IgD-negative memory B cell (primary cell): ENCODE data around the gene OTUB1. TPM values are rescaled to one million over a fixed set of nuclear protein-coding genes. Genes with fewer than 3 reads are reported as not detected.

Experiments
- H3K27ac Mint-ChIP-seq, 3 donors: one replicate each; pipeline ENCODE4 v1.8.0; 2020 to 2022; ENCODE audit warnings: mild to moderate bottlenecking in 3 of 3, mixed read lengths in 3 of 3, moderate library complexity in 1 of 3
- H3K27me3 Mint-ChIP-seq: one replicate; pipeline ENCODE4 v1.8.0; 2021; ENCODE audit warnings: mixed read lengths
- H3K36me3 Mint-ChIP-seq: one replicate; pipeline ENCODE4 v1.8.0; 2020; ENCODE audit warnings: mild to moderate bottlenecking, mixed read lengths
- H3K4me1 Mint-ChIP-seq, 3 donors: one replicate each; pipeline ENCODE4 v1.8.0; 2020 to 2022; ENCODE audit warnings: mixed read lengths in 3 of 3, mild to moderate bottlenecking in 1 of 3
- H3K4me3 Mint-ChIP-seq, 4 donors: one replicate each; pipeline ENCODE4 v1.8.0; 2020 to 2022; ENCODE audit warnings: mild to moderate bottlenecking in 4 of 4, mixed read lengths in 4 of 4, moderate library complexity in 3 of 4
- H3K9me3 Mint-ChIP-seq, 3 donors: one replicate each; pipeline ENCODE4 v1.8.0; 2020 to 2021; ENCODE audit warnings: mixed read lengths in 3 of 3, mild to moderate bottlenecking in 1 of 3
- polyA plus RNA-seq: library from polyadenylated mRNA; unstranded; fragments of 300-500 nt; fragmentation: Illumina TruSeq; gene quantifications from one replicate; pipeline ENCODE4 v1.2.3, GENCODE V29; 2021

The OTUB1 gene
- polyA plus RNA-seq, 1 donor from 2014 or later, result 117 TPM

GRCh38 chr11:63996512-63996911 is 10.3 kb downstream of the OTUB1 start:
- H3K4me3 Mint-ChIP-seq, result no peak overlapping the region
- H3K9me3 Mint-ChIP-seq, result no peaks in the 10 kb centered on the region
- peaks cover 3% of the 10 kb centered on the region for H3K36me3 Mint-ChIP-seq
- H3K4me1 Mint-ChIP-seq, result peaks cover 0 to 10% (median 9%) of the 10 kb centered on the region in 3 donors
- H3K27me3 Mint-ChIP-seq, result no peaks in the 10 kb centered on the region
- H3K27ac Mint-ChIP-seq, result no peak overlapping the region

DNA sequence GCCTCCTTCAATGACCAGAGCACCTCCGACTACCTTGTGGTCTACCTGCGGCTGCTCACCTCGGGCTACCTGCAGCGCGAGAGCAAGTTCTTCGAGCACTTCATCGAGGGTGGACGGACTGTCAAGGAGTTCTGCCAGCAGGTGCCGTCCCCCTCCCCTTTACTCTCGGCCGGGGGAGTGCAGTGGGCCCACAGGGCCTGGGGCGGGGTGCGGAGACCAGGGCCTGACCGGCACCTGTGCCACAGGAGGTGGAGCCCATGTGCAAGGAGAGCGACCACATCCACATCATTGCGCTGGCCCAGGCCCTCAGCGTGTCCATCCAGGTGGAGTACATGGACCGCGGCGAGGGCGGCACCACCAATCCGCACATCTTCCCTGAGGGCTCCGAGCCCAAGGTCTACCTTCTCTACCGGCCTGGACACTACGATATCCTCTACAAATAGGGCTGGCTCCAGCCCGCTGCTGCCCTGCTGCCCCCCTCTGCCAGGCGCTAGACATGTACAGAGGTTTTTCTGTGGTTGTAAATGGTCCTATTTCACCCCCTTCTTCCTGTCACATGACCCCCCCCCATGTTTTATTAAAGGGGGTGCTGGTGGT is 11.0 kb downstream of the OTUB1 start:
- Mint-ChIP-seq H3K4me3 (peak overlapping the region in 1 of 4 donors; percentile 26), H3K4me1 (peaks cover 0 to 8% (median 7%) of the 10 kb centered on the region in 3 donors), H3K27ac (peak overlapping the region in 1 of 3 donors; percentile 77), H3K27me3 (no peaks in the 10 kb centered on the region), H3K36me3 (peaks cover 3% of the 10 kb centered on the region), H3K9me3 (no peaks in the 10 kb centered on the region)

DNA sequence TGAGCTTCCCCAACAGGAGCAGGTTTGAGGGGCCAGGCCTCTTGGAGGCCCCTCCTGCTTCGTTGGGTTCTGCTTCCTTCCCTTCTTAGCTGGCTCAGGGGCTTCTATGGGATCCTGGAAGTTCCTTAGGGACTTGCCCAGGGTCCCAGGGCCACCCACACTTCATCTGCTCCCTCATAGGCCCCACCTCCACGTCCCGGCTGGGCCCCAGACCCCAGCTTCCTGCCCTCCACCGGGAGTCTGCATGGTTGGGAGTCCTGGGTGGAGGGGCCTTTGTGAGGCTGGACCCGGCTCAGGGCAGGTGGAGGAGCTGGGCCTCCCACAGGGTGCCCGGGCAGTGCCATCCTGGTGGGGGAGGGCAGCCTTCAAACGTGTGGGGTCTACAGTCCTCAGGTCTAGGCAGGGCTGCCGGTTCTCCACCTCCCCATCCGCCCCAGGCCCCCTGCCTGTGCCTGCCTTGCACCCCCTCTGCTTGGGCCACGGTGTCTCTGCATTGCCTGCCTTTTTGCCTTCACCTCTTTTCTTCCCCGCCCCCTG is 11.6 kb downstream of the OTUB1 start:
- Mint-ChIP-seq H3K27me3 (no peaks in the 10 kb centered on the region), H3K4me3 (peak overlapping the region in 1 of 4 donors; percentile 26), H3K36me3 (peaks cover 3% of the 10 kb centered on the region), H3K27ac (peak overlapping the region in 1 of 3 donors; percentile 77), H3K4me1 (peaks cover 0 to 8% (median 7%) of the 10 kb centered on the region in 3 donors), H3K9me3 (no peaks in the 10 kb centered on the region)

- peaks cover 0 to 3% (median 2%) of the 10 kb centered on the region in 3 donors for H3K4me1 Mint-ChIP-seq
- H3K27ac Mint-ChIP-seq, result no peak overlapping the region
- H3K27me3 Mint-ChIP-seq, result no peaks in the 10 kb centered on the region
Measured at GRCh38 chr11:63998558-63999348, 12.5 kb downstream of the OTUB1 start.

GRCh38 chr11:63999349-64000025 is 13.2 kb downstream of the OTUB1 start:
- Mint-ChIP-seq H3K9me3 (no peaks in the 10 kb centered on the region), H3K4me1 (peaks cover 0 to 3% (median 2%) of the 10 kb centered on the region in 3 donors), H3K36me3 (peaks cover 3% of the 10 kb centered on the region), H3K4me3 (peak overlapping the region; percentile 29 to 84 (median 64)), H3K27me3 (no peaks in the 10 kb centered on the region), H3K27ac (no peak overlapping the region)

More at GRCh38 chr11:63998558-63999348, 12.5 kb downstream of the OTUB1 start:
- Mint-ChIP-seq H3K9me3 (no peaks in the 10 kb centered on the region), H3K4me3 (peak overlapping the region in 3 of 4 donors; percentile 62 to 78 (median 65)), H3K36me3 (peaks cover 3% of the 10 kb centered on the region)

GRCh38 chr11:64000026-64000739 is 13.9 kb downstream of the OTUB1 start:
- Mint-ChIP-seq H3K36me3 (peaks cover 2% of the 10 kb centered on the region), H3K27ac (no peak overlapping the region), H3K27me3 (no peaks in the 10 kb centered on the region), H3K4me3 (peak overlapping the region; percentile 29 to 84 (median 62)), H3K4me1 (peaks cover 0 to 3% (median 2%) of the 10 kb centered on the region in 3 donors), H3K9me3 (no peaks in the 10 kb centered on the region)

DNA sequence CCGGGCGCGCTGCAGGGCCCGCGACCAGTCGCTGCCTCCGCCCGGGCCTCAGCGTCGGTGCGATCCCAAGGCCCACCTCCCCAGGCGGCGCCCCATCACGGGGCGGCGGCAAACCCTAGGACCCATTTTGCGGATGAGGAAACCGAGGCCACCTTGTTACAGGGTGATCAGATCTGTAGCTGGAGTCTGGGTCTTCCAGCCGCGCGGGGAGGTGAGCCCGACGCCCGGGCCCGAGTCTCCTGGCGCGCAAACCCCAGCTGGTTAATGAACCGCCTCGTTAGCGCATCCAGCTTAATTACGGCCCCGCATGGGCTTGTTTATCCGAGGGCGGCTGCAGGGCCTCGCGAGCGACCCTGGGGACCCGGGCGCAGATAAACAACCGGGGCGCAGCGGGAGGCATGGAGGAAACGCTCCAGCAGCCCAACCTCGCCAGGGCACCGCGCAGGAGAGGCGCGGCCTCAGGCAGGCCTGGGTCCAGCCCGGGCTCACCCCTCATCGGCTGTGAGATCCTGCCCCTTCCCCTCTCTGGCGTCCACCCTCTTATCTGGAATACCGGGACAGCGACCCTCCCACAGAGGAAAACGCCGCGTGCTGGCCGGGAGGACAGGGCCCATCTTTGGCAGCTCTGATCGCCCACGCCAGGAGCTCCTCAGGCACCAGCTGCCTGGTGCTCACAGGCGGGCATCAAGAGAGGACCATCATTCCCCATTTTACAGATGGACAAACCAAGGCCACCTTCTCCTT is 14.7 kb downstream of the OTUB1 start:
- no peak overlapping the region for H3K27ac Mint-ChIP-seq
- no peaks in the 10 kb centered on the region for H3K9me3 Mint-ChIP-seq
- peaks cover 0 to 3% (median 2%) of the 10 kb centered on the region in 3 donors for H3K4me1 Mint-ChIP-seq
- peak overlapping the region in 3 of 4 donors; percentile 1 to 70 (median 58) for H3K4me3 Mint-ChIP-seq
- H3K36me3 Mint-ChIP-seq, result peaks cover 2% of the 10 kb centered on the region
- H3K27me3 Mint-ChIP-seq, result no peaks in the 10 kb centered on the region

GRCh38 chr11:64001484-64002420 is 15.5 kb downstream of the OTUB1 start:
- Mint-ChIP-seq H3K4me1 (peaks cover 0 to 5% (median 2%) of the 10 kb centered on the region in 3 donors), H3K27ac (no peak overlapping the region), H3K9me3 (no peaks in the 10 kb centered on the region), H3K27me3 (peaks cover 6% of the 10 kb centered on the region), H3K4me3 (peak overlapping the region in 3 of 4 donors; percentile 1 to 70 (median 58)), H3K36me3 (peaks cover 2% of the 10 kb centered on the region)

GRCh38 chr11:64003807-64004589 is 17.8 kb downstream of the OTUB1 start:
- no peak overlapping the region for H3K4me3 Mint-ChIP-seq
- peaks cover 0 to 10% (median 0%) of the 10 kb centered on the region in 3 donors for H3K4me1 Mint-ChIP-seq
- H3K27ac Mint-ChIP-seq, result no peak overlapping the region
- no peaks in the 10 kb centered on the region for H3K9me3 Mint-ChIP-seq
- H3K27me3 Mint-ChIP-seq, result peaks cover 24% of the 10 kb centered on the region
- H3K36me3 Mint-ChIP-seq, result no peaks in the 10 kb centered on the region

DNA sequence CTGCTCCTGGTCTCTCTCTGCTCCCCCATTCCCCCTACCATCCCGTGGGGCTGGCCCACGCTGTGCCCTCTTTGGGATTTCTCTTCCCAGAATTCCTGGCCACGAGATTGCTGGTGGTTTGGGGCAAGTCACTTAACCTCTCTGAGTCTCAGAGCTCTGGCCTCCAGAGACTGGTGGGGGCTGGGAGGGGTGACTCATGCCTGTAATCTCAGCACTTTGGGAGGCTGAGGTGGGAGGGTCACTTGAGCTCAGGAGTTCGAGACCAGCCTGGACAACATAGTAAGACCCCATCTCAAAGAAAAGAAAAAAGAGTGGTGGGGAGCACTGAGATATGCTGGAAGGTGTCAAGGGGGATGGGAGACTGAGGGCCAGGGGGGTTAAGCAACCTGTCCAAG is 18.3 kb downstream of the OTUB1 start:
- H3K36me3 Mint-ChIP-seq, result no peaks in the 10 kb centered on the region
- H3K9me3 Mint-ChIP-seq, result no peaks in the 10 kb centered on the region
- H3K4me1 Mint-ChIP-seq, result peaks cover 0 to 10% (median 0%) of the 10 kb centered on the region in 3 donors

GRCh38 chr11:64005691-64006090 is 19.5 kb downstream of the OTUB1 start:
- no peak overlapping the region for H3K4me3 Mint-ChIP-seq
- no peaks in the 10 kb centered on the region for H3K9me3 Mint-ChIP-seq
- H3K27ac Mint-ChIP-seq, result no peak overlapping the region
- H3K4me1 Mint-ChIP-seq, result peaks cover 0 to 10% (median 0%) of the 10 kb centered on the region in 3 donors
- no peaks in the 10 kb centered on the region for H3K36me3 Mint-ChIP-seq
- peaks cover 24% of the 10 kb centered on the region for H3K27me3 Mint-ChIP-seq

More for the DNA sequence above, 18.3 kb downstream of the OTUB1 start:
- Mint-ChIP-seq H3K27me3 (peaks cover 24% of the 10 kb centered on the region), H3K4me3 (no peak overlapping the region), H3K27ac (no peak overlapping the region)

- Mint-ChIP-seq H3K4me1 (peaks cover 0 to 6% (median 0%) of the 10 kb centered on the region in 3 donors), H3K36me3 (no peaks in the 10 kb centered on the region), H3K27ac (no peak overlapping the region), H3K4me3 (peak overlapping the region in 1 of 4 donors; percentile 45), H3K27me3 (peaks cover 24% of the 10 kb centered on the region), H3K9me3 (no peaks in the 10 kb centered on the region)
Measured at GRCh38 chr11:64006398-64006797, 20.2 kb downstream of the OTUB1 start.
